ENCODE results near the gene INSIG2. TPM values are rescaled to one million over a fixed set of nuclear protein-coding genes. Genes with fewer than 3 reads are reported as not detected.

The INSIG2 gene
- total RNA-seq, 2 donors from 2014 or later = 25.0 to 25.3 TPM

DNA sequence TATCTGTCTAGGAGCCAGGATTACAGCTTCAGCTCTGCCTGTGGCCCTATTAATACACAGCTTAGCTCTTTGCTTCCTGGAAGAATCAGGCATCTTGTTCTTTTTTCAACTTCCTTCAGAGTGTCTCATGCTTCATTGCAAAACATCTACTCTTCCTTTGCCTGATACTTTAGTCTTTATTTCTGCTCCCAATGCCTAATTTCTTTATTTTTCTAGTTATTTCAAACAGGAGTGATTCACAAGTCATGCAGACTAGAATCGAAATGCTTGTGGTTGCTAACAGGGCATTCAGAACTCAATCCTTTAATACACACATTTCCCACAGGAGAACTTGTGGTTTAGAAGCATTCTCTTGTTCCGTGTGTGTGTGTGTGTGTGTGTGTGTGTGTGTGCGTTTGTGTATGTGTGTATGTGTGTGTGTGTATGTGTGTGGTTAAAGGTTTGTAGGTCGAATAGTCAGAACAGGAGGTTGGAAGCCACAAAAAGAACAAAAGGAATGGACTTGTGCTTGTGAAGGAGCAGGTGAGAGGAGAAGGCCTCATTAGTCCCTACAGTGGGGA is 28.3 kb upstream of the INSIG2 start:
- Histone ChIP-seq H3K27ac (no peak overlapping the region), H3K9me3 (no peaks in the 10 kb centered on the region), H3K4me1 (ENCODE audit: control insufficient read depth in 1 of 2, low read depth in 2 of 2) (no peaks in the 10 kb centered on the region), H3K4me3 (no peak overlapping the region), H3K27me3 (replicated peaks; ENCODE audit: insufficient read depth) (no peaks in the 10 kb centered on the region), H3K36me3 (no peaks in the 10 kb centered on the region)
- no peak for DNase-seq (ENCODE audit: low spot score)
- ATAC-seq (ENCODE audit: insufficient number of reproducible peaks, low FRiP score, low read depth) = no peak
- no peak for TF ChIP-seq CTCF (IDR thresholded peaks at IDR 0.05)

DNA sequence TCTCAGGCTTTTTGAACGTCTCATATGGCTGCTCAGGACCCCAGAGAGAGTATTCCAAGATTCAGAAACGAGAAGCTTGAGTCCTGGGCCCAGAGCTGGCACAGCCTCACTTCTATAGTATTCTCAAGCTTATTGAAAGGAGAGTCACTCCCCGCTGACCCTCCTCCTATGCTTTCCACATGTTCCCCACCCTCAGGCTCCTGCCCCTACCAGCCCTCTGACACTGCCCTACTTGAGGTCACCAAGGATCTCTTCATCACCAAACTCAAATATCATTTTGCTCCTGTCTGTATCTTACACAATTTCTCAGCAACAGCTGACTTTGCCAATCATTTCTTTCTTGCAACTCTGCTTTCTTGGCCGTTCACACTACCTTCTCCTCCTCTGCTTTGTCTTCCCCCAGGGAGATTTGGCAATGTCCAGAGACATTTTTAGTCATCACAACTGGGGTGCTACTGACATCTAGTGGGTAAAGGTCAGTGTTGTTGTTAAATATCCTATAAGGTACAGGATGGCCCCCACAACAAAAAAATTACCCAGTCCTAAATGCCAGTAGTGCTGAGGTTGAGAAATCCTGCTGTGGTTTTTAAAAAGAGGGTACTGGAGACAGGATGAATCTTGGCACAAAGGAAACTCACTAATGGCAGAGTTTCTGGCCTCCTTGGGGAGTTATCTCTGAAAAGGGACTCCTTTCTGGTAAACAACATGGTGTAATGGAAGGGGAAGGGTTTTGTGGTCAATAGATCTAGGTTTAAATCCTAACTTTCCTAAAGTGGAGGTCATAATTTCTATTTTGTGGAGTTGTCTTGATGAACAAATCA is 26.9 kb upstream of the INSIG2 start:
- Histone ChIP-seq H3K4me3 (no peak overlapping the region), H3K4me1 (ENCODE audit: control insufficient read depth in 1 of 2, low read depth in 2 of 2) (no peaks in the 10 kb centered on the region), H3K36me3 (no peaks in the 10 kb centered on the region), H3K27me3 (replicated peaks; ENCODE audit: insufficient read depth) (no peaks in the 10 kb centered on the region), H3K27ac (no peak overlapping the region), H3K9me3 (no peaks in the 10 kb centered on the region)
- ATAC-seq (ENCODE audit: insufficient number of reproducible peaks, low FRiP score, low read depth) = no peak
- no peak for TF ChIP-seq CTCF (IDR thresholded peaks at IDR 0.05)
- DNase-seq (ENCODE audit: low spot score) = no peak

DNA sequence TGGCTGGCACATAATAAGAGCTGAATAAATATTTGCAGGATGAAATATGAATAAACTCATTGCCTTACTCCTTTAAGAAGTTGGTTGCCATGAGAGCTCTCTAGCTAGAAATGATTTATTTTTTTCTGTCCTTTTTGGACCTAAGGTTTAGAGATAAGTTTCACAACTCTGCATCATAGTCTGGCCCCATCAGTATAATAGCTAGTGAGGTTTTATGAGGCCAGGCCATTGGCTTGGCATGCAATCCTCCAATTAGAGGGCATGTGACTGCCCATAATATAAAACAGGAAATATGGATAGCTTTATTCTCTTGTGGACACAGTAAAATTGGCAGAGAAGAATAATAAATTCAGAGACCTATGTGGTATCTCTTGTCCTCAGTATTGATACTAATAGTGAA is 26.2 kb upstream of the INSIG2 start:
- no peak overlapping the region for H3K27ac ChIP-seq
- TF ChIP-seq CTCF (IDR thresholded peaks at IDR 0.05) = no peak
- H3K27me3 ChIP-seq (replicated peaks; ENCODE audit: insufficient read depth) = no peaks in the 10 kb centered on the region
- H3K4me3 ChIP-seq = no peak overlapping the region
- ATAC-seq (ENCODE audit: insufficient number of reproducible peaks, low FRiP score, low read depth) (no peak), DNase-seq (ENCODE audit: low spot score) (no peak)
- H3K4me1 ChIP-seq (ENCODE audit: control insufficient read depth in 1 of 2, low read depth in 2 of 2) = no peaks in the 10 kb centered on the region
- no peaks in the 10 kb centered on the region for H3K9me3 ChIP-seq
- no peaks in the 10 kb centered on the region for H3K36me3 ChIP-seq

- Histone ChIP-seq H3K9me3 (no peaks in the 10 kb centered on the region), H3K27me3 (replicated peaks; ENCODE audit: insufficient read depth) (no peaks in the 10 kb centered on the region), H3K27ac (no peak overlapping the region), H3K4me3 (no peak overlapping the region), H3K4me1 (ENCODE audit: control insufficient read depth in 1 of 2, low read depth in 2 of 2) (no peaks in the 10 kb centered on the region), H3K36me3 (no peaks in the 10 kb centered on the region)
- TF ChIP-seq CTCF (IDR thresholded peaks at IDR 0.05) = no peak
- ATAC-seq (ENCODE audit: insufficient number of reproducible peaks, low FRiP score, low read depth) (no peak), DNase-seq (ENCODE audit: low spot score) (no peak)
These were observed 25.6 kb upstream of the INSIG2 start for GRCh38 chr2:118062669-118063068.

GRCh38 chr2:118065015-118065706 is 23.1 kb upstream of the INSIG2 start:
- TF ChIP-seq CTCF (IDR thresholded peaks at IDR 0.05) = no peak
- no peak overlapping the region for H3K27ac ChIP-seq
- H3K4me1 ChIP-seq (ENCODE audit: control insufficient read depth in 1 of 2, low read depth in 2 of 2) = no peaks in the 10 kb centered on the region
- no peak overlapping the region for H3K4me3 ChIP-seq
- H3K36me3 ChIP-seq = no peaks in the 10 kb centered on the region
- H3K27me3 ChIP-seq (replicated peaks; ENCODE audit: insufficient read depth) = no peaks in the 10 kb centered on the region
- no peak for DNase-seq (ENCODE audit: low spot score)
- no peak for ATAC-seq (ENCODE audit: insufficient number of reproducible peaks, low FRiP score, low read depth)
- H3K9me3 ChIP-seq = no peaks in the 10 kb centered on the region
